Lower leg skin (tissue), 3 donors: ENCODE data around the gene IL32.

Source experiments
- POLR2A ChIP-seq, 2 donors: fragments of 450-650 bp; IDR thresholded peaks; one replicate each; pipeline ENCODE4 v1.6.1; 2016 to 2017; ENCODE audit warnings: antibody characterized with exemption in 2 of 2, mild to moderate bottlenecking in 1 of 2, moderate library complexity in 1 of 2
- TF ChIP-seq, protein P1 (sequence below), 3 donors: fragments of 450-650 bp; IDR thresholded peaks; one replicate each; pipeline ENCODE4 v1.5.1; 2016; ENCODE audit warnings: antibody characterized with exemption in 3 of 3, mild to moderate bottlenecking in 3 of 3, moderate library complexity in 2 of 3

GRCh38 chr16:3099395-3099731, 33.9 kb downstream of the IL32 start:
- TF ChIP-seq, protein P1, sequence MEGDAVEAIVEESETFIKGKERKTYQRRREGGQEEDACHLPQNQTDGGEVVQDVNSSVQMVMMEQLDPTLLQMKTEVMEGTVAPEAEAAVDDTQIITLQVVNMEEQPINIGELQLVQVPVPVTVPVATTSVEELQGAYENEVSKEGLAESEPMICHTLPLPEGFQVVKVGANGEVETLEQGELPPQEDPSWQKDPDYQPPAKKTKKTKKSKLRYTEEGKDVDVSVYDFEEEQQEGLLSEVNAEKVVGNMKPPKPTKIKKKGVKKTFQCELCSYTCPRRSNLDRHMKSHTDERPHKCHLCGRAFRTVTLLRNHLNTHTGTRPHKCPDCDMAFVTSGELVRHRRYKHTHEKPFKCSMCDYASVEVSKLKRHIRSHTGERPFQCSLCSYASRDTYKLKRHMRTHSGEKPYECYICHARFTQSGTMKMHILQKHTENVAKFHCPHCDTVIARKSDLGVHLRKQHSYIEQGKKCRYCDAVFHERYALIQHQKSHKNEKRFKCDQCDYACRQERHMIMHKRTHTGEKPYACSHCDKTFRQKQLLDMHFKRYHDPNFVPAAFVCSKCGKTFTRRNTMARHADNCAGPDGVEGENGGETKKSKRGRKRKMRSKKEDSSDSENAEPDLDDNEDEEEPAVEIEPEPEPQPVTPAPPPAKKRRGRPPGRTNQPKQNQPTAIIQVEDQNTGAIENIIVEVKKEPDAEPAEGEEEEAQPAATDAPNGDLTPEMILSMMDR (IDR thresholded peaks at IDR 0.05): no peak
- TF ChIP-seq POLR2A (IDR thresholded peaks at IDR 0.05): no peak
